Activated T-cell treated with anti-CD3 and anti-CD28 coated beads, Interleukin-2, amount 50 U/mL, for 48 hours (primary cell): ENCODE results near the gene RNGTT.
"Not testable (repeated sequence)": the region's sequence is repeated elsewhere in the genome, so short reads cannot be mapped to it uniquely, and the experiment has no call there.

Experiments used
- DNase-seq, 2 experiments: peaks; one replicate each; pipeline ENCODE4 v3.0.0-alpha.2; 2020

RNGTT gene

GRCh38 chr6:88910922-88911778 is 52.3 kb downstream of the RNGTT start:
- DNase-seq = no peak

DNA sequence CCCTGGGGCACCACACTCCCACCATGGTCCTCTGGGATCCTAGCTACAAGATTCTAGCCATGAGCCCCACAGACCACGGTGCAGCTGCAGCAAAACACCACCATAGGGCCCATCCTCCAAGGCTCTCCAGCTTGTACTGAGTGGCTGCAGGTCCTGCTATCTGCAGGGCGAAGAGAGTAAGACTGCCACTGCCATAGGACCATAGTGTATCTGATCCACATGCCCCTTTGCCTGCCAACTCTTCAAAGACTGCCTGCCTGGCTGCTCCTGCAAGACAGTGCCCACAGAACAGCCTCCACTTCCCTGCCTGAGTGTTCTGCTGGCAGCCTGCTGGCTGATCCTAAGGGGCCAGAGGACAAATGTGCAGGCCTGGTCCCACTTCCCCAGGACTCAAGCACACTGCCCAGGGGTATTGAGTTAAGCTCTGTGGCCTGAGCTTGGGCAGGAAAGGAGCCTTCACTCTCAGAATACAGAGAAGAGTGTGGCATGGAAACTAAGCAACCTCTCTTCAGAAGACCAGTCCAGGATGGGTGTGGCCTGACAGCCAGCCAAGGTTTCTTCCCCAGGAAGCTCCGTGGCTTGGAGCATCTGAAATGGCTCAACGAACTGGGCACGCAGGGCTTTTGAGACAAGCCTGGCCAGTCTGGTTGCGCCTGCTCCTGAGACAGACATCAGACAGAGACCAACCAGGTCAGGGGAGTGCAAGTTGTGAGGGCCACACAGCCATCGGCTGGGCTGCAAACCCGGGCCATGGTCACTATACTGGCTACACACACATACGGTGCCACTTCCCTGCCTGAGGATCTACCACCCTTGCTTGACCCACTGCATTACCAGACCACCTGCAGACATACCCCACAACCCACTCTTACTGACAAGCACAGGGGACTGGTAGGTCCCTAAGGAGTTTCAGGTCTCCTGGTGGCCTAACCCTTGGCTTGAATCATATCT is 54.5 kb downstream of the RNGTT start:
- no peak for DNase-seq

DNA sequence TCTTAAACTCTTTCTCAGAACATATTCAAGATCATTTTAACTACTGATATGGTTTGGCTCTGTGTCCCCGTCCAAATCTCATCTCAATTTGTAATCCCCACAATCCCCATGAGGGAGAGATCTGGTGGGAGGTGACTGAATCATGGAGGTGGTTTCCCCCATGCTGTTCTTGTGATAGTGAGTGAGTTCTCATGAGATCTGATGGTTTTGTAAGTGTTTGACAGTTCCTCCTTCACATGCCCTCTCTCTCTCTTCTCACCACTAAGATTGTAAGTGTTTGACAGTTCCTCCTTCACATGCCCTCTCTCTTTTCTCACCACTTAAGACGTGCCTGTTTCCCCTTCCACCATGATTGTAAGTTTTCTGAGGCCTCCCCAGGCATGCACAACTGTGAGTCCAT is 56.3 kb downstream of the RNGTT start:
- DNase-seq = not testable (repeated sequence)

- DNase-seq = no peak
Observed at GRCh38 chr6:88899569-88900316, 63.7 kb downstream of the RNGTT start.

GRCh38 chr6:88895911-88896310 is 67.5 kb downstream of the RNGTT start:
- no peak for DNase-seq

- no peak for DNase-seq
Observed at GRCh38 chr6:88890860-88891845, 72.3 kb downstream of the RNGTT start.

- no peak for DNase-seq
Observed at GRCh38 chr6:88890394-88890793, 73.0 kb downstream of the RNGTT start.

DNA sequence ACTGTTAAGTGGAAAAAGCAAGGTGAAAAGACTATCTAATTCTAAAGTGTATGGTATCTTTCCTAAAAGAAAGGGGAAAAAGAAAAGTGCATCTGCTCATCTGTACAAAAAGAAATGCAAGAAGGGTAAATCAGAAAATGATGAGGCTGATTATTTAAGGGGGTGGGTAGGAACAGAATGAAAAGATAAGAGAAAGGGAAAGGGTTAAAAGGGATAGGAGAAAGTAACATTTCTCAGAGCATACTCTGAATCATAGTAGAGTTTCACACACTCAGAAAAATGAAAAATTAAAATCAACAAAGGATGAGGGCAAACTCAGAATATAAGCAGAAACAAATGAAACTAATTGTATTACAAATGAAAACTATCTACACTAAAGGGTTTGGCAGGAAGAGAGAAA is 79.1 kb downstream of the RNGTT start:
- no peak for DNase-seq

DNA sequence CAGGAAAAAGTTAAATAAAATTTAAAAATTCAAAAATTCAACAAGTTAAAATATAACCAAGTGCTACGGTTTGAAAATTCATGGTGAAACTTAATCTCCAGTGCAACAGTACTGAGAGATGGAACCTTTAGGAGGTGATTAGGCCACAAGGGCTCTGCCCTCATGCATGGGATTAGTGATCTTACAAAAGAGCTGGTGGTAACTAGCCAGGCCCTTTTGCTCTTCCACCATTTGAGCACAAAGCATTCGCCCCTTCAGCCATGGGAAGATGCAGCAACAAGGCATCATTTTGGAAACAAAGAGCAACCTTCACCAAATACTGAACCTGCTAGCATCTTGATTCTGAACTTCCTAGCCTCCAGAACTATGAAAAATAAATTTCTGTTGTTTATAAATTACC is 80.9 kb downstream of the RNGTT start:
- no peak for DNase-seq

- DNase-seq = no peak
Observed at GRCh38 chr6:88881451-88881850, 82.0 kb downstream of the RNGTT start.

GRCh38 chr6:88880021-88880420 is 83.4 kb downstream of the RNGTT start:
- DNase-seq = no peak

- DNase-seq = no peak
Observed at GRCh38 chr6:88877893-88878292, 85.5 kb downstream of the RNGTT start.

DNA sequence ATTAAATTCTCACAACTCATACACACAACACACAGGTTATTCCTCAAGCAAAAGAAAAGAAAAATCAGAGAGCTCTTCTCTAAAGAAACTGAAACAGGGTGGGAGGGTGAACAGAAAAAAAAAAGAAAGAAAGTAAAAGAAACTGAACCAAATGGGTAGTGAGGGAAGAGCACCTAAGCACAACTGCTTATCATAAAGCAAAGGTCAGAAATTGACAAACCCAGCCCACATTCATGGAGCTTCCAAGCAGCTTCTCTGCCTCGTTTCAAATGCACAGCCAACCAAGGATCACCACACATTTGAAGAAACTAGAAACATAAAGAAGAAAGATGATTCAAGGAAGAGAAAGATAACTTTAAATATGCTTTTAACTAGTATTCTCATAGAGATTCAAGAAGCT is 90.5 kb downstream of the RNGTT start:
- DNase-seq = no peak

DNA sequence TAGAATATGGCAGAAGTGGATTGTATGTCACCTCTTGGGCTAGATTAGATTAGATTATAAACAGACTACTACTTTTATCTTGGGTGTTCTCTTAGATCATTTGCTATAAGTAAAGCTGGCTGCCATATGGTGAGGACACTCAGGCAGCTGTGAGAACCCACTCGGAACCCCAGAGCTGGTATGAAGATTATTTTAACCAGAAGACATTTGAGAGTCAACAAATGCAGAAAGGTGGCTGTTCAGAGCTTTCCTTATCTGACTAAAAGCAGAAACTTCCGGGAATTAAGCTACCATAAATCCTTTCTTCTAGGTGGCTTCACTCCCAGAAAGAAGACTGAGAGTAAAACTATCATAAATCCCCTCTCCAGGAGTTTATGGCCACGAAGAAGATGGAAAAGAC is 91.9 kb downstream of the RNGTT start:
- no peak for DNase-seq

GRCh38 chr6:88870717-88871330 is 92.6 kb downstream of the RNGTT start:
- DNase-seq = no peak

- DNase-seq = no peak
Observed at GRCh38 chr6:88869263-88870020, 94.0 kb downstream of the RNGTT start.

DNA sequence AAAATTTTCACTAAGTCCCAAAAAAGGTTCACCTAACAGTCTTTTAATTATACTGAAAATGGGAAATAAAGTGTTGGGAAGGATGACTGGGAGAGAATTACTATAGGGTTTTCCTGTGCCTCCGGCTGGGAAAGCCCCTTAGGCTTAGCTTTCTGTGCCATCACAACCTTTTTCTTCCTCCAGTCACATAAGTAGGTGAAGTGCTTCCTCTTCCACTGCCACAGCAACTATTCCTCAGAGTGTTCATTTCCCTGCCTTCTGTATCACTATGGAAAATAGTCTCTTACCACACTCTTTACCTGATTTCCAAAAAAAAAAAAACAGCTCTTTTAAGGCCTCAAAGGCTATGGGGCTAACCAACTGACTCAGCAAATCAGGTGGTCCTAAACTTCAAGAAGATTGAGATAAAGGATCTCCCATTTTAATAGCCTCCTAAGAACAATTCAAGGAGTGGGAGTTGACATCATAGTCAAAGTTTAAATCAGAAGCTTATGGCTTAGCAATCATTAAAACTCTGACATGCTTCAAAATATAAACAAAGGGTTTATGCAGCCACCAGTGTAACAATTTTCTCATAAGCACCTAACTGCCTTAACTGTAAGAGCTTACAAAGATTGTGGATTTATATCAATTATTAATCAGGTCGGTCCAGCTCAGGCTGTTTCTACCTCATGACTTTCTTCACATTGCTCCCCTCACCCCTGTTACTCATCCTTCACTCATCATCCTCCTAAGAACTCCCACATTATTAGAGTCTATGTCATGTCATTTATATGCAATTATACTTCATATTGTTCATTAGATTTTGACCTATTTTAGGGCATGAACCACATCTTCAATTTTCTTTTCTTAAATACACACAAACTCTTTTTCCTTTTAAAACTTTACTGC is 95.3 kb downstream of the RNGTT start:
- no peak for DNase-seq

DNA sequence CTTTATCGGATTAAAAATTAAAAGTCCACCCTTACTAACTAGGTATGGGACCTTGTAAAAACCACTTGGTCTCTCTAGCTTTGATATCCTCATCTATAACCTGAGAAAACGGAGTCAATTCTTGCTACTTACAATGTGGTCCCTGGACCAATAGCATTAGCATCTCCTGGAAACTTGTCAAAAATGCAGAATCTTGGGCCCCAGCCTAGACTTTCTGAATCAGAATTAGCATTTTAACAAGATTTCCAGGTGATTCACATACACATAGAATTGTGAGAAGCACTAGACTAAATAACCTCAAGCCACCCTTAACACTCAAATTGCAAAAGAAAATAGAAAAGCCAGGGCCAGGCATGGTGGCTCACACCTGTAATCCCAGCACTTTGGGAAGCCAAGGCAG is 96.6 kb downstream of the RNGTT start:
- no peak for DNase-seq

DNA sequence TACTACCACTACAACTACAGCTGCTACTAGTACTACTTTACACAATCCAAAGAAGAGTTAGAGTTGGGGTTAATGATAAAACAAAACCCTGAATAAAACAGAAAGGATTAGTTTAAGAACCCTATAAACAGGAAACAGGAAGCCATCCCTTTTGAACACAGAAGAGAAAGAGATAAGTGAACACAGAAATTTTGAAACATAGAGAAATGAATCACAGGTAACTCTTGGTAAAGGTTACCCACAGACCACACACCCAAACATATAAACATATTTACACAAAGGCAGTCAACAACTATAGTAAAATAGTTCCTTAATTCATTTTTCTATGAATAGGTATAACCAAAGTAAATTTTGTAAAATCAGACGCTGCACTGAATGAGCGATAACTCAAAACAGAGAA is 98.1 kb downstream of the RNGTT start:
- DNase-seq = no peak
